ENCODE measurements around the gene NRG3.
"Not testable (repeated sequence)": the region's sequence is repeated elsewhere in the genome, so short reads cannot be mapped to it uniquely, and the experiment has no call there.

NRG3 gene

GRCh38 chr10:82581940-82582339, 706.9 kb downstream of the NRG3 start:
- no peak for DNase-seq (ENCODE audit: low read depth)

GRCh38 chr10:82591421-82591820, 716.4 kb downstream of the NRG3 start:
- no peak for DNase-seq (ENCODE audit: low read depth)

- no peak for DNase-seq (ENCODE audit: low read depth)
Measured at GRCh38 chr10:82597840-82598239, 722.8 kb downstream of the NRG3 start.

- DNase-seq (ENCODE audit: low read depth) = no peak
Measured at GRCh38 chr10:82609845-82610244, 734.9 kb downstream of the NRG3 start.

GRCh38 chr10:82618007-82618406, 743.0 kb downstream of the NRG3 start:
- no peak for DNase-seq (ENCODE audit: low read depth)

- DNase-seq (ENCODE audit: low read depth) = no peak
Measured at GRCh38 chr10:82621680-82622079, 746.7 kb downstream of the NRG3 start.

- DNase-seq (ENCODE audit: low read depth) = no peak
Measured at GRCh38 chr10:82622479-82622878, 747.5 kb downstream of the NRG3 start.

GRCh38 chr10:82625512-82626189, 750.7 kb downstream of the NRG3 start:
- no peak for DNase-seq (ENCODE audit: low read depth)

GRCh38 chr10:82628373-82628772, 753.4 kb downstream of the NRG3 start:
- DNase-seq (ENCODE audit: low read depth) = no peak

GRCh38 chr10:82643076-82643475, 768.1 kb downstream of the NRG3 start:
- DNase-seq (ENCODE audit: low read depth) = no peak

- DNase-seq (ENCODE audit: low read depth) = no peak
Measured at GRCh38 chr10:82643601-82644000, 768.6 kb downstream of the NRG3 start.

- DNase-seq (ENCODE audit: low read depth) = no peak
Measured at GRCh38 chr10:82645221-82645620, 770.2 kb downstream of the NRG3 start.

GRCh38 chr10:82653244-82654155, 778.5 kb downstream of the NRG3 start:
- no peak for DNase-seq (ENCODE audit: low read depth)

- no peak for DNase-seq (ENCODE audit: low read depth)
Measured at GRCh38 chr10:82660205-82660604, 785.2 kb downstream of the NRG3 start.

GRCh38 chr10:82660986-82661385, 786.0 kb downstream of the NRG3 start:
- DNase-seq (ENCODE audit: low read depth) = no peak

- DNase-seq (ENCODE audit: low read depth) = no peak
Measured at GRCh38 chr10:82661701-82662100, 786.7 kb downstream of the NRG3 start.

GRCh38 chr10:82668221-82668895, 793.4 kb downstream of the NRG3 start:
- DNase-seq (ENCODE audit: low read depth) = no peak

GRCh38 chr10:82674036-82674435, 799.0 kb downstream of the NRG3 start:
- no peak for DNase-seq (ENCODE audit: low read depth)

GRCh38 chr10:82677932-82678331, 802.9 kb downstream of the NRG3 start:
- not testable (repeated sequence) for DNase-seq (ENCODE audit: low read depth)

- not testable (repeated sequence) for DNase-seq (ENCODE audit: low read depth)
Measured at GRCh38 chr10:82678451-82678850, 803.5 kb downstream of the NRG3 start.

- DNase-seq (ENCODE audit: low read depth) = no peak
Measured at GRCh38 chr10:82680608-82681007, 805.6 kb downstream of the NRG3 start.

- no peak for DNase-seq (ENCODE audit: low read depth)
Measured at GRCh38 chr10:82683945-82684344, 809.0 kb downstream of the NRG3 start.

GRCh38 chr10:82685087-82685486, 810.1 kb downstream of the NRG3 start:
- no peak for DNase-seq (ENCODE audit: low read depth)

Measured in stimulated activated CD8-positive, alpha-beta memory T cell treated with anti-CD3 and anti-CD28 coated beads, Interleukin-7, amount 100 ng/mL, for 24 hours (primary cell).